Gastrocnemius medialis (tissue), 4 donors: ENCODE results near the gene ODAM.

Source experiments
- CTCF ChIP-seq, 5 experiments: fragments of 450-650 bp in 3 of 5; fragments of 200-600 bp in 2 of 5; sonication (generic) in 2 of 5; IDR thresholded peaks in 4 of 5; conservative IDR thresholded peaks in 1 of 5; 1 replicate in 4 of 5; 2 replicates in 1 of 5; pipeline ENCODE4 v1.5.1; 2016 to 2019; ENCODE audit warnings: antibody characterized with exemption in 5 of 5, mild to moderate bottlenecking in 3 of 5, moderate library complexity in 3 of 5
- POLR2A ChIP-seq, 2 donors: fragments of 450-650 bp; IDR thresholded peaks; one replicate each; pipeline ENCODE4 v1.6.1; 2017; ENCODE audit warnings: antibody characterized with exemption in 2 of 2, mild to moderate bottlenecking in 2 of 2, moderate library complexity in 2 of 2

- TF ChIP-seq CTCF (IDR thresholded peaks at IDR 0.05 in 4 of 5, conservative IDR thresholded peaks at IDR 0.05 in 1 of 5) (no peak), POLR2A (IDR thresholded peaks at IDR 0.05) (no peak)
Observed at GRCh38 chr4:70192895-70193294, 2.6 kb upstream of the ODAM start.
